ENCODE measurements around the gene STRIP1. TPM values are rescaled to one million over a fixed set of nuclear protein-coding genes. Genes with fewer than 3 reads are reported as not detected.

Gene STRIP1
- total RNA-seq, 1 donor from 2014 or later: 55.7 TPM

- DNase-seq (ENCODE audit: extremely low read depth, low read depth, low spot score): no peak
Observed at GRCh38 chr1:110091381-110091780, 57.0 kb downstream of the STRIP1 start.

GRCh38 chr1:110091791-110092190 lies 57.4 kb downstream of the STRIP1 start:
- DNase-seq (ENCODE audit: extremely low read depth, low read depth, low spot score): no peak

- no peak for DNase-seq (ENCODE audit: extremely low read depth, low read depth, low spot score)
Observed at GRCh38 chr1:110092991-110093390, 58.6 kb downstream of the STRIP1 start.

GRCh38 chr1:110094931-110095654 lies 60.7 kb downstream of the STRIP1 start:
- no peak for DNase-seq (ENCODE audit: extremely low read depth, low read depth, low spot score)

- DNase-seq (ENCODE audit: extremely low read depth, low read depth, low spot score): no peak
Observed at GRCh38 chr1:110097507-110098221, 63.2 kb downstream of the STRIP1 start.

- no peak for DNase-seq (ENCODE audit: extremely low read depth, low read depth, low spot score)
Observed at GRCh38 chr1:110098222-110099026, 64.0 kb downstream of the STRIP1 start.

GRCh38 chr1:110100335-110100734 lies 65.9 kb downstream of the STRIP1 start:
- DNase-seq (ENCODE audit: extremely low read depth, low read depth, low spot score): no peak

GRCh38 chr1:110102081-110102480 lies 67.7 kb downstream of the STRIP1 start:
- no peak for DNase-seq (ENCODE audit: extremely low read depth, low read depth, low spot score)

Other genes starting within 250 kb of the STRIP1 start
- 62.4 and 87.3 TPM in 2 replicates for gene CSF1, start 123.8 kb upstream of the STRIP1 start, total RNA-seq
- gene AHCYL1, start 49.9 kb upstream of the STRIP1 start, total RNA-seq: 35.0 and 51.6 TPM in 2 replicates
- gene ALX3, start 36.0 kb downstream of the STRIP1 start, total RNA-seq: not detected in 2 replicates
- gene UBL4B, start 77.8 kb downstream of the STRIP1 start, total RNA-seq: not detected in 2 replicates
- gene SLC6A17, start 115.9 kb downstream of the STRIP1 start, total RNA-seq: 0.12 and 1.9 TPM in 2 replicates
- 6.0 and 12.0 TPM in 2 replicates for gene KCNC4, start 175.7 kb downstream of the STRIP1 start, total RNA-seq